ENCODE data around the gene BATF2.

DNA sequence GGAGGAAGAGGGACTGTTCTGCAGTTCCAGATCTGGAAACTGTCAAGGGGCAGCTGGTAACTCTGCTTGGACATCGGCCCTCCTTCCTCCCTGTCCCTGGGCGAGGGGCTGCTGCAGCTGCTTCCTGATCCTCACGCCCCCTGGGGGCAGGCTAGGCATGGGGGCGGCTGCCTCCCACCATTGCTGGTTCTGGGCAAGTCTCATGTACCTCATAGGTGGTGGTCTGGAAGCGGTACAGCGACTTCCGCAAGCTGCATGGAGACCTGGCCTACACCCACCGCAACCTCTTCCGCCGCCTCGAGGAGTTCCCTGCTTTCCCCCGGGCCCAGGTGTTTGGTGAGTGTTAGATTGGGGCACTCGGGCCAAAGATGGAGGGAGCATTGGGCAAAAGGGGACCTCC is 35.4 kb upstream of the BATF2 start:
- TF ChIP-seq, protein P1, sequence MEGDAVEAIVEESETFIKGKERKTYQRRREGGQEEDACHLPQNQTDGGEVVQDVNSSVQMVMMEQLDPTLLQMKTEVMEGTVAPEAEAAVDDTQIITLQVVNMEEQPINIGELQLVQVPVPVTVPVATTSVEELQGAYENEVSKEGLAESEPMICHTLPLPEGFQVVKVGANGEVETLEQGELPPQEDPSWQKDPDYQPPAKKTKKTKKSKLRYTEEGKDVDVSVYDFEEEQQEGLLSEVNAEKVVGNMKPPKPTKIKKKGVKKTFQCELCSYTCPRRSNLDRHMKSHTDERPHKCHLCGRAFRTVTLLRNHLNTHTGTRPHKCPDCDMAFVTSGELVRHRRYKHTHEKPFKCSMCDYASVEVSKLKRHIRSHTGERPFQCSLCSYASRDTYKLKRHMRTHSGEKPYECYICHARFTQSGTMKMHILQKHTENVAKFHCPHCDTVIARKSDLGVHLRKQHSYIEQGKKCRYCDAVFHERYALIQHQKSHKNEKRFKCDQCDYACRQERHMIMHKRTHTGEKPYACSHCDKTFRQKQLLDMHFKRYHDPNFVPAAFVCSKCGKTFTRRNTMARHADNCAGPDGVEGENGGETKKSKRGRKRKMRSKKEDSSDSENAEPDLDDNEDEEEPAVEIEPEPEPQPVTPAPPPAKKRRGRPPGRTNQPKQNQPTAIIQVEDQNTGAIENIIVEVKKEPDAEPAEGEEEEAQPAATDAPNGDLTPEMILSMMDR (IDR thresholded peaks at IDR 0.05; ENCODE audit: insufficient read depth, low read length), result no peak
- no peak for TF ChIP-seq GABPA (IDR thresholded peaks at IDR 0.05; ENCODE audit: low read depth)
- no peak for TF ChIP-seq SPI1 (IDR thresholded peaks at IDR 0.05; ENCODE audit: borderline replicate concordance, low read depth)
- no peak for TF ChIP-seq POLR2AphosphoS5 (IDR thresholded peaks at IDR 0.05; ENCODE audit: low read depth)
